Fibroblast of pulmonary artery (primary cell): Measurements from ENCODE around the gene GRM7.

Experiments used
- DNase-seq: peaks from one replicate; pipeline ENCODE4 v3.0.0-alpha.2; 2010; ENCODE audit warnings: low read depth
- H3K4me3 ChIP-seq: replicated peaks from 2 replicates; pipeline ENCODE4 v1.5.1; 2011; ENCODE audit warnings: low read depth, mild to moderate bottlenecking, control low read depth, low read length, moderate library complexity
- CTCF ChIP-seq: IDR thresholded peaks from 2 replicates; pipeline ENCODE4 v1.5.1; 2011; ENCODE audit warnings: mild to moderate bottlenecking, control low read depth, low read length, inconsistent platforms; ENCODE audit errors: missing control alignments

Gene GRM7

GRCh38 chr3:7407107-7407506, 546.2 kb downstream of the GRM7 start:
- TF ChIP-seq CTCF, result peak; percentile 4
- no peak overlapping the region for H3K4me3 ChIP-seq
- DNase-seq, result no peak

GRCh38 chr3:7410782-7411181, 549.9 kb downstream of the GRM7 start:
- DNase-seq, result no peak
- no peak for TF ChIP-seq CTCF
- H3K4me3 ChIP-seq, result no peak overlapping the region

- no peak for DNase-seq
- TF ChIP-seq CTCF, result no peak
- no peak overlapping the region for H3K4me3 ChIP-seq
Observed at GRCh38 chr3:7421065-7421464, 560.1 kb downstream of the GRM7 start.

- H3K4me3 ChIP-seq, result no peak overlapping the region
- no peak for TF ChIP-seq CTCF
- DNase-seq, result no peak
Observed at GRCh38 chr3:7423036-7423435, 562.1 kb downstream of the GRM7 start.

GRCh38 chr3:7423995-7424394, 563.1 kb downstream of the GRM7 start:
- no peak for DNase-seq
- H3K4me3 ChIP-seq, result no peak overlapping the region
- TF ChIP-seq CTCF, result no peak

GRCh38 chr3:7428206-7428718, 567.3 kb downstream of the GRM7 start:
- TF ChIP-seq CTCF, result no peak
- DNase-seq, result no peak
- H3K4me3 ChIP-seq, result no peak overlapping the region

- DNase-seq, result no peak
- H3K4me3 ChIP-seq, result no peak overlapping the region
- no peak for TF ChIP-seq CTCF
Observed at GRCh38 chr3:7432610-7433009, 571.7 kb downstream of the GRM7 start.
